AG09319 (cell line): ENCODE measurements around the gene C7.

ENCODE experiments used
- DNase-seq: peaks from one replicate; pipeline ENCODE4 v3.0.0-alpha.2; 2010; ENCODE audit warnings: low read depth; ENCODE audit errors: extremely low read depth
- CTCF ChIP-seq: IDR thresholded peaks from 2 replicates; pipeline ENCODE4 v1.5.1; 2011; ENCODE audit warnings: low read depth, mild to moderate bottlenecking, inconsistent platforms, low read length, moderate library complexity

The C7 gene

GRCh38 chr5:40981420-40981819, 72.1 kb downstream of the C7 start:
- DNase-seq, result no peak
- TF ChIP-seq CTCF, result no peak

- no peak for TF ChIP-seq CTCF
- DNase-seq, result no peak
Observed at GRCh38 chr5:40983781-40984180, 74.5 kb downstream of the C7 start.

DNA sequence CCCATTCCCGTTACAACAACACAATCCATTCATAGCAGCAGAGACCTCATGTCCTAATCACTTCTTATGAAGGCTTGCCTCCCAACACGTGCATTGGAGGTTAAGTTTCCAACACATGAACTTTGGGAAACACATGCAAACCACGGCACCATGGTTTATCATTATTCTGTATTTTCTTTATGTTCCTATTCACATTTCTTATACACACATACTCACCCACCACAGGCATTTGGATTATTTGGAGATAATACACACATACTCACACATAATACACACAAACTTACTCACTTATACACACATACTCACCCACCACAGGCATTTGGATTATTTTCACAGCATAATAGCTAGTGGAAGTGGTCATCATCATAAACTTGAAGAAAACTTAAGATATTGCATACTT, 75.6 kb downstream of the C7 start:
- DNase-seq, result no peak
- no peak for TF ChIP-seq CTCF

GRCh38 chr5:40985501-40985900, 76.2 kb downstream of the C7 start:
- TF ChIP-seq CTCF, result no peak
- no peak for DNase-seq

DNA sequence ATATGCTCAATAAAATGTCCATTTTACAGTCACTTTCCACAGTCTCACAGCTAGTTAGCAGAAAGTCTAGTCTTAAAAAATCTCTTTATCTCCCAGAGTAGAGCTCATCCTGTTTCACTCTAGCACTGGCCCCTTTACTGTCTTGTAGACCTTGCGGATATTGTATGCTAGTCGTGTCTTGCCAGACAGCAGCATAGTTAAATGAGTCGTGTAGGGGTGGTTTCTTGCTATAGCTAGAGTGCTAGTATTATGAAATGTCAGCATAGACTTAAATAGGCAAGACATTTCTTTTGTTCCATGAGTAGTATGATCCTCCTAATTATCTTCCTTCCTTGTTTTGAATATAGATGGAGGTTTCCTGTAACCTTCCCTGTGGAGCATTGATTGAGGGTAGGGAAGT, 77.4 kb downstream of the C7 start:
- no peak for TF ChIP-seq CTCF
- no peak for DNase-seq

DNA sequence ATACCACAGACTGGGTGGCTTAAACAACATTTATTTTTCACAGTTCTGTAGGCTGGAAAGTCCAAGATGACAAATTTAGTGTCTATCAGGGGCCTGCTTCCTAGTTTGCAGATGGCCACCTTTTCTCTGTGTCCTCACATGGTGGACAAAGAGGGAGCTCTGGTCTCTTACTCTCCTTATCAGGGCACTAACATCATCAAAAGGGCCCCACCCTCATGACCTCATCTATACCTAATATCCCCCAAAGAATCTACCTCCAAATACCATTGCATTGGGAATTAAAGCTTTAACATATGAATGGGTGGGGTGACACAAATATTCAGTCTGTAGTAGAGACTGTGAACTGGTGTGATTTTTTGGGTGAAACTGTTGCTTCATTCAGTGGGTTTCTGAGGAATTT, 78.1 kb downstream of the C7 start:
- no peak for TF ChIP-seq CTCF
- no peak for DNase-seq

DNA sequence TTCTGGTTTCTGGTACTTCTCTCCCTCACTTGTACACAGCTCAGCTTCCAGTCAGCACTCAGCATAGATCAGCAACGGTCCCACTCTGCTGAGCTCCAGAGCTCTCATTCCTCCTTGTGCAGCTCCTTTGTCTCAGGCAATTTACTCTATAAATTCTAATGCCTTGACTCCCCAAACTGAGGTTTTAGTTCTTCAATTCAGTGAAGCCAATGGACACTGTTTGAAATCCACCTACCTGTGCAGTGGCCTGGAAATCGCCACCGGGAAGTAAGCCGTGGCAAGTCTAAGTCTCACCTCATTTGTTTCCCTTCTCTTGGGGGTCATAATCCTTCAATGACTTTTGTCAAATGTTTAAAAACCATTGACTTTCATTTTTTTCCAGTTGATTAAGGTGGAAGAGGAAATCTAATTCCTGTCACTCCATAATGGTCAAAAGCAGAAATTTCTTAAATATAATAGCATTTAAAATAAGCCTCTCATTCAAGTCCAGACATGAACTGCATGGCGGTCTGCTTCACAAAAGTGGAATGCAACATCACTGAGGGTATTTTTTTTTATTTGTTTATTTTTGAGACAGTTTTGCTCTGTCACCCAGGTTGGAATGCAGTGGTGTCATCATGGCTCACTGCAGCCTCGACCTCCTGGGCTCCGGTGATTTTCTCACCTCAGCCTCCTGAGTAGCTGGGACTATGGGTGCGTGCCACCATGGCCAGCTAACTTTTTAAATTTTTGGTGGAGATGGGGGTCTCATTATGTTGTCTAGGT, 79.6 kb downstream of the C7 start:
- no peak for DNase-seq
- no peak for TF ChIP-seq CTCF
